ENCODE results near the gene PTPRA.
"Not testable (repeated sequence)": the region's sequence is repeated elsewhere in the genome, so short reads cannot be mapped to it uniquely, and the experiment has no call there.

Gene PTPRA

GRCh38 chr20:3011752-3012151, 138.5 kb downstream of the PTPRA start:
- no peak for DNase-seq

GRCh38 chr20:3013771-3014170, 140.5 kb downstream of the PTPRA start:
- no peak for DNase-seq

GRCh38 chr20:3014179-3014578, 140.9 kb downstream of the PTPRA start:
- no peak for DNase-seq

GRCh38 chr20:3014662-3015061, 141.4 kb downstream of the PTPRA start:
- DNase-seq: no peak

GRCh38 chr20:3015302-3015701, 142.0 kb downstream of the PTPRA start:
- not testable (repeated sequence) for DNase-seq

- no peak for DNase-seq
Observed at GRCh38 chr20:3021327-3021726, 148.0 kb downstream of the PTPRA start.

- DNase-seq: no peak
Observed at GRCh38 chr20:3021777-3022176, 148.5 kb downstream of the PTPRA start.

GRCh38 chr20:3022559-3023490, 149.5 kb downstream of the PTPRA start:
- not testable (repeated sequence) for DNase-seq

- no peak for DNase-seq
Observed at GRCh38 chr20:3027987-3028386, 154.7 kb downstream of the PTPRA start.

- no peak for DNase-seq
Observed at GRCh38 chr20:3031524-3032147, 158.4 kb downstream of the PTPRA start.

- DNase-seq: no peak
Observed at GRCh38 chr20:3032624-3033023, 159.3 kb downstream of the PTPRA start.

GRCh38 chr20:3037654-3038053, 164.4 kb downstream of the PTPRA start:
- no peak for DNase-seq

GRCh38 chr20:3038454-3038853, 165.2 kb downstream of the PTPRA start:
- DNase-seq: no peak

GRCh38 chr20:3039426-3039825, 166.1 kb downstream of the PTPRA start:
- no peak for DNase-seq

GRCh38 chr20:3040086-3040485, 166.8 kb downstream of the PTPRA start:
- DNase-seq: no peak

GRCh38 chr20:3041854-3042409, 168.7 kb downstream of the PTPRA start:
- DNase-seq: no peak

- DNase-seq: no peak
Observed at GRCh38 chr20:3042625-3043024, 169.3 kb downstream of the PTPRA start.

- no peak for DNase-seq
Observed at GRCh38 chr20:3043322-3043721, 170.0 kb downstream of the PTPRA start, which contains the start of gene GNRH2. Gene GNRH2 (plus strand): TSS chr20:3043622. CDS start chr20:3044415, 793 bp downstream.

- no peak for DNase-seq
Observed at GRCh38 chr20:3044336-3044965, 171.2 kb downstream of the PTPRA start.

GRCh38 chr20:3045042-3045815, 171.9 kb downstream of the PTPRA start:
- peak; percentile 17 for DNase-seq

GRCh38 chr20:3045816-3046676, 172.8 kb downstream of the PTPRA start, which contains the start of gene MRPS26:
Gene MRPS26 (plus strand): TSS chr20:3046052. CDS start chr20:3046069, 17 bp downstream.
- DNase-seq: no peak
